Urinary bladder (tissue), 4 donors: ENCODE data around the gene INTS6. TPM values are rescaled to one million over a fixed set of nuclear protein-coding genes. Genes with fewer than 3 reads are reported as not detected.

ENCODE experiments used
- DNase-seq: peaks from one replicate; pipeline ENCODE4 v3.0.0-alpha.2; 2015; ENCODE audit errors: extremely low spot score
- H3K27ac ChIP-seq: one replicate; pipeline ENCODE4 v1.5.1; 2013; ENCODE audit warnings: low read depth, mild to moderate bottlenecking, moderate library complexity
- H3K36me3 ChIP-seq: one replicate; pipeline ENCODE4 v1.6.1; 2013; ENCODE audit warnings: mild to moderate bottlenecking, moderate library complexity; ENCODE audit not compliant: insufficient read depth
- H3K4me1 ChIP-seq: one replicate; pipeline ENCODE4 v1.6.1; 2013; ENCODE audit warnings: mild to moderate bottlenecking, moderate library complexity; ENCODE audit not compliant: insufficient read depth
- H3K4me3 ChIP-seq: one replicate; pipeline ENCODE4 v1.5.1; 2013; ENCODE audit warnings: low read depth, low read length
- WGBS: extraction: QIAGEN DNeasy Blood & Tissue Kit; methylation state at CpG from one replicate; pipeline ENCODE4 v1.1.7; 2013; 5-methylcytosine and 5-hydroxymethylcytosine counted together
- polyA plus RNA-seq: library from polyadenylated mRNA; stranded (reverse); fragments of 200-250 nt; gene quantifications from one replicate; pipeline ENCODE4 v1.2.3, GENCODE V29; 2013
- total RNA-seq: library from RNA; depleted of rRNA; stranded (reverse); fragments of >200 nt; gene quantifications from one replicate; pipeline ENCODE4 v1.2.3, GENCODE V29; 2014
- donor health status: healthy with polysubstance abuse.
- donor health status: healthy.

Gene INTS6
- total RNA-seq, result 74.8 TPM
- polyA plus RNA-seq, result 14.0 TPM

GRCh38 chr13:51452361-51453206 lies at the start of gene INTS6:
Gene INTS6, minus strand, starts transcription at chr13:51453036. Its CDS starts 511 bp downstream, at chr13:51452525.
- DNase-seq, result peak; percentile 98
- peak within 1 kb of the TSS; percentile 100 for H3K27ac ChIP-seq

GRCh38 chr13:51502153-51502651 lies 49.4 kb upstream of the INTS6 start:
- no peak for DNase-seq
- H3K36me3 ChIP-seq, result no peaks in the 10 kb centered on the region
- H3K27ac ChIP-seq, result no peak overlapping the region
- H3K4me1 ChIP-seq, result no peaks in the 10 kb centered on the region
- H3K4me3 ChIP-seq, result no peak overlapping the region

More at GRCh38 chr13:51452361-51453206, at the start of gene INTS6:
- under 1% methylated on average over 69 of the region's 69 CpGs for WGBS
- no peaks in the 10 kb centered on the region for H3K4me1 ChIP-seq
- no peaks in the 10 kb centered on the region for H3K36me3 ChIP-seq
- peak within 1 kb of the TSS; percentile 99 for H3K4me3 ChIP-seq

DNA sequence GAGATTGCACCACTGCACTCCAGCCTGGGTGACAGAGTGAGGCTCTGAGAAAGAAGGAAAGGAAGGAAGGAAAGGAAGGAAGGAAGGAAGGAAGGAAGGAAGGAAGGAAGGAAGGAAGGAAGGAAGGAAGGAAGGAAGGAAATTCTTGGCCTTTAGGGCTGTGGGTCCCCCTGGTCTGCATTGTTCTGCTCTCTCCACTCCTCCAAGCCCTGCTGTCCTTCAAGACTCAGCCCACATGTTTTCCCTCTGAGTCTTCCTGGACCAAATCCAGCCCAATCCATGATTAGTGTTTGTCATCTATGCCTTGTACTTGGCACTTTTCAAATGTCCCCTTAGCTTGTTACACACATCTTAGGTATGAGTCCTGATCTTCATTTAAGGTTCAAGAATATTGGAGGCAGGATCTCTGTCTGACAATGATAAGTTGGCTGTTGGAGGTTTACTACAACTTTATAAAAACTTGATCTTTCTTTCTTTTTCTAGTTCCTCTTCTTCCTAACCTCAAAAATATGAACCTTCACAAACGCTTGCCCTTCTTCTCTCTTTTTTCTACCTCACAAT lies 48.8 kb upstream of the INTS6 start:
- H3K4me3 ChIP-seq, result no peak overlapping the region
- DNase-seq, result no peak
- no peaks in the 10 kb centered on the region for H3K36me3 ChIP-seq
- no peaks in the 10 kb centered on the region for H3K4me1 ChIP-seq
- 79% methylated on average over 1 of the region's 1 CpG for whole genome bisulfite sequencing
- H3K27ac ChIP-seq, result no peak overlapping the region

GRCh38 chr13:51501096-51501495 lies 48.3 kb upstream of the INTS6 start:
- H3K4me3 ChIP-seq, result no peak overlapping the region
- whole genome bisulfite sequencing, result 82% methylated on average over 4 of the region's 4 CpGs
- no peak for DNase-seq

DNA sequence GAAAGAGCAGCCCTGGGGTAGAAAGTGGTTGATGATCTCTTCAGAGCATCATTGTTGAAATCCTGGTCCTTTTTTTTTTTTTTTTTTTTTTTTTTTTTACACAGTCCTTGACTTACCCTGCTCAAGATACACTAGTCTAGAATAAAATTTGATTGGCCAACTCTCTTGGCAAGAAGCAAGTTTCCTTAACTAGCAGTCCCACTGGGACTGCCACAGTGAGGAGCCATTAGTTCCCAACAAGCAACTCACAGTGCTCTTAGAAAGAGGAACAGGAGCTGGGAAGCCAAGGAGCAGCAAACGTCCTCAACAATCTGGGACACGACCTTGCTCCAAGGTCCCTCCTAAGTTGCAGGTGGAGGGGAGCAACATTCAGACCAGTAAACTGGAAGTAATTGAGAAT lies 47.9 kb upstream of the INTS6 start:
- no peak overlapping the region for H3K4me3 ChIP-seq
- 60% methylated on average over 2 of the region's 2 CpGs for WGBS
- H3K4me1 ChIP-seq, result no peaks in the 10 kb centered on the region
- H3K36me3 ChIP-seq, result no peaks in the 10 kb centered on the region
- DNase-seq, result no peak
- no peak overlapping the region for H3K27ac ChIP-seq

More at GRCh38 chr13:51501096-51501495, 48.3 kb upstream of the INTS6 start:
- Histone ChIP-seq H3K27ac (no peak overlapping the region), H3K4me1 (no peaks in the 10 kb centered on the region), H3K36me3 (no peaks in the 10 kb centered on the region)

DNA sequence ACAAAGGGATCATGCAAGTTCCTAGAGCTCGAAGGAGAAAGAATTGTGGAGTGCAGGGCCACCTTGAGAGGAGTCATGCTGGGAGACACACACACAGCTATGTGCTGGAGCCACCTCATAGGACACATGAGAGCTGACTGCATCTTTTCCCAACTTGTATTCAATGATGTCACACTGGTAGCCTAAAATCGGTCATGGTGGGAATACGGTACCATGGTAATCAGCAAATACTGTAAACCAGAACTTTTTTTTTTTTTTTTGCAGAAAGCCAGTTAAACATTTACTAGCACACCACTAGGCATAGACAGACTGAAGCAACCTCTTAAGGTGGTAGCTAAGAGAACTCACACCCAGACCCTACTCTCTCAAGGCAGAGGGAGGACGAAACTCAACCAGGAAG lies 47.0 kb upstream of the INTS6 start:
- no peak for DNase-seq
- H3K36me3 ChIP-seq, result no peaks in the 10 kb centered on the region
- H3K4me3 ChIP-seq, result no peak overlapping the region
- no peaks in the 10 kb centered on the region for H3K4me1 ChIP-seq
- WGBS, result 95% methylated on average over 4 of the region's 4 CpGs
- H3K27ac ChIP-seq, result no peak overlapping the region

- WGBS, result 44% methylated on average over 1 of the region's 1 CpG
- no peaks in the 10 kb centered on the region for H3K36me3 ChIP-seq
- no peak overlapping the region for H3K4me3 ChIP-seq
- no peak overlapping the region for H3K27ac ChIP-seq
- H3K4me1 ChIP-seq, result no peaks in the 10 kb centered on the region
- no peak for DNase-seq
Measured at GRCh38 chr13:51495316-51495715, 42.5 kb upstream of the INTS6 start.

DNA sequence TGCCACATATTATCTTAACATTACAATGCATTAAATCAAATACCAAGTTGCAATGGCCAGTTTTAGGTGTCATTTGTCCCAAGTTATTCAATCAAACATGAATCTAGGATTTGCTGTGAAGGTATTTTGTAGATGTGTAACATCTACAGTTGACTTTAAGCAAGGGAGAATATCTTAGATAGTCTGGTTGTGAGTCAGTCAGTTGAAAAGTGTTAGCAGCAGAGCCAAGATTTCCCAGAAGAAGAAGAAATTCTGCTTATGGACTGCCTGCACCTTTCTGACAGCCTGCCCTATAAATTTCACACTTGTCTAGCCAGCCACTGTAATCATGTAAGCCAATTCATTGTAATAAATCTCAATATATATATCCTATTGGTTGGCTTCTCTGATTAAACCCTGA lies 41.3 kb upstream of the INTS6 start:
- Histone ChIP-seq H3K4me3 (no peak overlapping the region), H3K36me3 (no peaks in the 10 kb centered on the region), H3K27ac (no peak overlapping the region), H3K4me1 (no peaks in the 10 kb centered on the region)
- DNase-seq, result no peak

DNA sequence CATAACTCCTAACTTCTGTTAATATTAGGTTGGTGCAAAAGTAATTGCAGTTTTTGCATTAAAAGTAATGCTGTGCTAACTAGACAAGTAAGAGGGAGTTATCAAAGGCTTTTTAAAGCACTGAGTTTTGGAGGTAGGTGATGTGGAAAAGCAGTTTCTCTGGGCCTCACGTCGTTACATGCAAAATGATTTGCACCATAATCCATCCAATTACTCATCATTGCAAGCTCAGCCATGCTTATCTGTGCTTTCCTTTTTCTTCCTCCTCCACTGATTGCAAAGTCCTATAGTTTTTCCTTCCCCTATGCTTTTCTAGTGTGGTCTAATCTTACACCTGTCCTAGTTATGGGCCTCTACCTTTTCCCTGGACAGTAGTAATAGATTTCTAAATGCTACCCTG lies 35.4 kb upstream of the INTS6 start:
- DNase-seq, result no peak
- WGBS, result 71% methylated on average over 2 of the region's 2 CpGs
- H3K27ac ChIP-seq, result no peak overlapping the region
- H3K4me3 ChIP-seq, result no peak overlapping the region
- no peaks in the 10 kb centered on the region for H3K36me3 ChIP-seq
- no peaks in the 10 kb centered on the region for H3K4me1 ChIP-seq

- Histone ChIP-seq H3K36me3 (no peaks in the 10 kb centered on the region), H3K4me1 (no peaks in the 10 kb centered on the region), H3K4me3 (no peak overlapping the region), H3K27ac (no peak overlapping the region)
- WGBS, result 82% methylated on average over 1 of the region's 1 CpG
- no peak for DNase-seq
Measured at GRCh38 chr13:51481656-51482055, 28.8 kb upstream of the INTS6 start.

- no peaks in the 10 kb centered on the region for H3K36me3 ChIP-seq
- H3K27ac ChIP-seq, result no peak overlapping the region
- WGBS, result 65% methylated on average over 2 of the region's 2 CpGs
- H3K4me1 ChIP-seq, result no peaks in the 10 kb centered on the region
- no peak overlapping the region for H3K4me3 ChIP-seq
- no peak for DNase-seq
Measured at GRCh38 chr13:51479199-51479523, 26.3 kb upstream of the INTS6 start.

- WGBS, result 80% methylated on average over 8 of the region's 8 CpGs
- H3K27ac ChIP-seq, result no peak overlapping the region
- no peak for DNase-seq
- no peak overlapping the region for H3K4me3 ChIP-seq
- no peaks in the 10 kb centered on the region for H3K4me1 ChIP-seq
- H3K36me3 ChIP-seq, result no peaks in the 10 kb centered on the region
Measured at GRCh38 chr13:51478418-51479198, 25.8 kb upstream of the INTS6 start.

GRCh38 chr13:51477653-51478324 lies 25.0 kb upstream of the INTS6 start:
- DNase-seq, result no peak
- no peaks in the 10 kb centered on the region for H3K4me1 ChIP-seq
- no peak overlapping the region for H3K4me3 ChIP-seq
- no peaks in the 10 kb centered on the region for H3K36me3 ChIP-seq
- 70% methylated on average over 2 of the region's 2 CpGs for WGBS
- no peak overlapping the region for H3K27ac ChIP-seq
